Vagina (tissue), 2 donors: ENCODE data around the gene PPP3CA. TPM values are rescaled to one million over a fixed set of nuclear protein-coding genes. Genes with fewer than 3 reads are reported as not detected.
"Not testable (repeated sequence)": the region's sequence is repeated elsewhere in the genome, so short reads cannot be mapped to it uniquely, and the experiment has no call there.

Experiments used
- DNase-seq, 2 donors: peaks; one replicate each; pipeline ENCODE4 v3.0.0-alpha.2; 2017; ENCODE audit errors: extremely low spot score in 2 of 2
- H3K27ac ChIP-seq: fragments of 200-600 bp; sonication (generic); one replicate; pipeline ENCODE4 v1.5.1; 2019
- H3K27me3 ChIP-seq: fragments of 200-600 bp; sonication (generic); one replicate; pipeline ENCODE4 v1.5.1; 2019
- H3K36me3 ChIP-seq, 2 donors: fragments of 200-600 bp; sonication (generic); one replicate each; pipeline ENCODE4 v1.5.1; 2017 to 2019
- H3K4me1 ChIP-seq: fragments of 200-600 bp; sonication (generic); one replicate; pipeline ENCODE4 v1.5.1; 2019
- H3K4me3 ChIP-seq, 2 donors: fragments of 200-600 bp; sonication (generic); 1 replicate in 1 of 2; 2 replicates in 1 of 2; pipeline ENCODE4 v1.5.1; 2016 to 2019
- H3K9me3 ChIP-seq: fragments of 200-600 bp; sonication (generic); one replicate; pipeline ENCODE4 v1.5.1; 2019
- CTCF ChIP-seq, 3 experiments: fragments of 450-650 bp in 2 of 3; fragments of 200-600 bp in 1 of 3; sonication (generic) in 1 of 3; IDR thresholded peaks; one replicate each; pipeline ENCODE4 v1.5.1; 2017 to 2019; ENCODE audit warnings: antibody characterized with exemption in 3 of 3, mild to moderate bottlenecking in 2 of 3, moderate library complexity in 2 of 3
- POLR2A ChIP-seq, 2 donors: fragments of 450-650 bp; IDR thresholded peaks; one replicate each; pipeline ENCODE4 v1.6.1; 2017; ENCODE audit warnings: antibody characterized with exemption in 2 of 2, mild to moderate bottlenecking in 2 of 2, moderate library complexity in 2 of 2
- POLR2AphosphoS5 ChIP-seq, 2 donors: sonication (generic); formaldehyde crosslinking; IDR thresholded peaks; one replicate each; pipeline ENCODE4 v1.9.0; 2017; ENCODE audit warnings: antibody characterized with exemption in 2 of 2, mild to moderate bottlenecking in 2 of 2, low read depth in 1 of 2; ENCODE audit not compliant: insufficient read depth in 1 of 2
- intact Hi-C: fragments of 100-400 bp; cut with DNase I; formaldehyde crosslinking; loops from one replicate; pipeline ENCODE4 v1.15.1; 2023
- total RNA-seq: library from RNA; depleted of rRNA; stranded (reverse); fragments of >200 nt; gene quantifications from one replicate; pipeline ENCODE4 v1.2.3, GENCODE V29; 2016

PPP3CA gene
- total RNA-seq, 1 donor from 2014 or later, result 45.9 TPM

GRCh38 chr4:101135371-101136010 lies 211.8 kb downstream of the PPP3CA start:
- Histone ChIP-seq H3K27ac (no peak overlapping the region), H3K4me1 (peaks cover 20% of the 10 kb centered on the region), H3K36me3 (no peaks in the 10 kb centered on the region), H3K4me3 (no peak overlapping the region), H3K9me3 (no peaks in the 10 kb centered on the region), H3K27me3 (no peaks in the 10 kb centered on the region)
- intact Hi-C loops, result no loop called here
- DNase-seq, result no peak
- TF ChIP-seq POLR2A (IDR thresholded peaks at IDR 0.05) (no peak), CTCF (IDR thresholded peaks at IDR 0.05) (no peak), POLR2AphosphoS5 (IDR thresholded peaks at IDR 0.05; ENCODE audit: insufficient read depth in 1 of 2, low read depth in 1 of 2) (no peak)

GRCh38 chr4:101131058-101131457 lies 216.3 kb downstream of the PPP3CA start:
- H3K9me3 ChIP-seq, result not testable (repeated sequence)

GRCh38 chr4:101128898-101129297 lies 218.4 kb downstream of the PPP3CA start:
- H3K4me3 ChIP-seq, H3K9me3 ChIP-seq, intact Hi-C loops, DNase-seq, H3K36me3 ChIP-seq, H3K27ac ChIP-seq, H3K27me3 ChIP-seq: not testable (repeated sequence)
- peaks cover 29% of the 10 kb centered on the region for H3K4me1 ChIP-seq

More at GRCh38 chr4:101131058-101131457, 216.3 kb downstream of the PPP3CA start:
- H3K27ac ChIP-seq, DNase-seq, intact Hi-C loops, H3K27me3 ChIP-seq, H3K36me3 ChIP-seq, H3K4me3 ChIP-seq: not testable (repeated sequence)
- peaks cover 19% of the 10 kb centered on the region for H3K4me1 ChIP-seq

GRCh38 chr4:101128473-101128872 lies 218.9 kb downstream of the PPP3CA start:
- no peak for DNase-seq
- intact Hi-C loops, result no loop called here
- Histone ChIP-seq H3K9me3 (no peaks in the 10 kb centered on the region), H3K27ac (no peak overlapping the region), H3K36me3 (no peaks in the 10 kb centered on the region), H3K4me1 (peaks cover 29% of the 10 kb centered on the region), H3K27me3 (no peaks in the 10 kb centered on the region), H3K4me3 (no peak overlapping the region)
- TF ChIP-seq POLR2AphosphoS5 (IDR thresholded peaks at IDR 0.05; ENCODE audit: insufficient read depth in 1 of 2, low read depth in 1 of 2) (no peak), POLR2A (IDR thresholded peaks at IDR 0.05) (no peak), CTCF (IDR thresholded peaks at IDR 0.05) (no peak)

GRCh38 chr4:101127176-101127790 lies 220.0 kb downstream of the PPP3CA start:
- H3K4me3 ChIP-seq, result no peak overlapping the region
- no peak overlapping the region for H3K27ac ChIP-seq
- intact Hi-C loops, result no loop called here
- no peaks in the 10 kb centered on the region for H3K27me3 ChIP-seq
- TF ChIP-seq POLR2AphosphoS5 (IDR thresholded peaks at IDR 0.05; ENCODE audit: insufficient read depth in 1 of 2, low read depth in 1 of 2) (no peak), POLR2A (IDR thresholded peaks at IDR 0.05) (no peak), CTCF (IDR thresholded peaks at IDR 0.05) (no peak)
- H3K36me3 ChIP-seq, result no peaks in the 10 kb centered on the region
- H3K9me3 ChIP-seq, result no peaks in the 10 kb centered on the region
- DNase-seq, result no peak
- peaks cover 29% of the 10 kb centered on the region for H3K4me1 ChIP-seq

- no peak for TF ChIP-seq POLR2A (IDR thresholded peaks at IDR 0.05)
- TF ChIP-seq CTCF (IDR thresholded peaks at IDR 0.05), result no peak
- TF ChIP-seq POLR2AphosphoS5 (IDR thresholded peaks at IDR 0.05; ENCODE audit: insufficient read depth in 1 of 2, low read depth in 1 of 2), result no peak
- intact Hi-C loops, result no loop called here
- Histone ChIP-seq H3K27ac (no peak overlapping the region), H3K9me3 (no peaks in the 10 kb centered on the region), H3K4me3 (no peak overlapping the region), H3K4me1 (peaks cover 29% of the 10 kb centered on the region), H3K27me3 (no peaks in the 10 kb centered on the region), H3K36me3 (no peaks in the 10 kb centered on the region)
- no peak for DNase-seq
Measured at GRCh38 chr4:101126059-101126458, 221.3 kb downstream of the PPP3CA start.
